Amniotic stem cell (primary cell): ENCODE results near the gene TAGLN2.

ENCODE experiments used
- DNase-seq: peaks from one replicate; lab custom pipeline; 2025; lab: John Stamatoyannopoulos, UW

TAGLN2 gene

DNA sequence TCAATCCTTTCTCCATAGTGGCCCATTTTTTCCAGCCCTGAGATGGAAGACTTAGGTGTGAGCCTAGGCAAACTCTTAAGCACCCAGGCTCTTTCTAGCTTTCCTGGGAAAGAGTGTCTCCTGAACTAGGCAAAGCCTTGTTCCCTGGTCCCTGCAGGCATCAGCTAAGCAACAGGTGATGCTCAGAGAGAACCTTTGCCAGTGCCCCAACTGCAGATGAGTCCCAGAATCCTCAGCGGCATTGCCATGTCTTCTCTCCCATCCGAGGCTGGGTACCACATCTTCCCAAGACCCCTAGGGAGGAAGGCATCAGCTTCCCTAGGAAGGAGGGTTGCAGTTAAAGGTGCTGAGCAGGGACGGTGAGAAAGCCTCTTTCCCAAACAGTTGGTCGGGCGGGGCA, 54.6 kb downstream of the TAGLN2 start:
- DNase-seq, result no peak

DNA sequence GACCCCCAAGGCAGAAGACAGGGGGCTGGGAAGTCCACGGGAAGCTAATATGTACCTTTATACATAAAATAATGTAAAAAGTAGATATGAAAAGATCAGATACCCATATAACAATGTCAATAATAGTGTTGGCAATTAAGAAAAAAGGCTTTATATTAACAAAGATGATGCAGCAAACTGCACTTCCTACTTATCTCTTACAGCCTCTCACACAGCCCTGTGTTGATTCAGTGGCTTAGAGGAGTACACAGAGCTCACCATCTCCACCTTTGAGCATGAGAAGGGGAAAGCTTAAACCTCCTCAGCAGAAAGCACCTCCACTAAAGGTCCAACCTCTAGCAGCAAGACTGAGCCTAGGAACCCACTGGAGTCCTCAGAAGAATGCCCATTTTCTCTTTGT, 55.7 kb downstream of the TAGLN2 start:
- DNase-seq, result no peak

DNA sequence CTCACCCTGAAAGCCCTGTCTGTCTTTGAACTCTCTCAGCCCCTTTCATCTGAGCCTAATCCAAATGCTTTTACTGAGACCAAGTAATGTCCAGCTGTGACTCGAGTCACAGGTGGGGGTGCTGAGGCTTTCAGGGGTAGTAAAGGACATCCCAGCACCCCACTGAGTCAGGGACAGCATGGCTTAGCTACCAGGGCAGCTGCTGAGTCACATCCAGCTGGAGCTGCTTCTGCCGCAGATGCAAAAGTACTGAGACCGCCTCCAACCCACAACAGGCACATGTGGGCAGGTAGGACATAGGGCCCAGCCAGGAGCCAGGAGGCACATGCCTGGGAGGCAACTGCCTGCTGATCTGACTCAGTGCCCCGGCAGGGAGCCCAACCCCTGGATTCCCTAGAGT, 56.1 kb downstream of the TAGLN2 start:
- peak; percentile 21 for DNase-seq

DNA sequence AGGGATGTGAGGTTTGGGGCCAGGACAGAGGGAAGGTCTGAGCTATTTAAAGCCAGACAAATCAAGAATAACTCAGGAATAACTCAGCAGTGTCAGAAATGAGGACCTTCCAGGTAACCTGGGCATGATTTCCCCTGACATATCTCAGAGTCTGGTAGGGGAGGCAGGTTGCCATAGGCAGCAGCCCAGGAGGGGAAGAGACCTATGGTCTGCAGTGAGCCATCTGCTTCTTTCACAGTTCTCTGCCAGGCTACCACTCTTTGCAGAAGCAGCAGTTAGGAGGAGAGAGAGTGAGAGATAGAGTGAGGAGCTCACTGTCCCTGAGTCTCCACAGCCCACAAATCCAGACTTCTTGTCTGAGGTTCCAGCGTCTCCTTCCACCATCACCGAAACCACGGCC, 56.5 kb downstream of the TAGLN2 start:
- DNase-seq, result no peak
